Neural crest cell (in vitro differentiated cells): ENCODE results near the gene FNIP1. TPM values are rescaled to one million over a fixed set of nuclear protein-coding genes. Genes with fewer than 3 reads are reported as not detected.
"Not testable (repeated sequence)": the region's sequence is repeated elsewhere in the genome, so short reads cannot be mapped to it uniquely, and the experiment has no call there.

Experiments used
- DNase-seq: peaks from one replicate; pipeline ENCODE4 v3.0.0; 2021; ENCODE audit warnings: low read depth, mixed read lengths, low spot score
- H3K27ac Mint-ChIP-seq: one replicate; pipeline ENCODE4 v1.8.0; 2021; ENCODE audit warnings: mild to moderate bottlenecking, mixed read lengths; ENCODE audit not compliant: unreplicated experiment
- H3K27me3 Mint-ChIP-seq: 2 replicates; pipeline ENCODE4 v1.8.0; 2021; ENCODE audit warnings: low read depth, mild to moderate bottlenecking, mixed read lengths
- H3K36me3 Mint-ChIP-seq: 2 replicates; pipeline ENCODE4 v1.8.0; 2021; ENCODE audit warnings: low read depth, mild to moderate bottlenecking, mixed read lengths
- H3K4me1 Mint-ChIP-seq: 2 replicates; pipeline ENCODE4 v1.8.0; 2021; ENCODE audit warnings: mixed read lengths
- H3K4me3 Mint-ChIP-seq: one replicate; pipeline ENCODE4 v1.8.0; 2021; ENCODE audit warnings: mild to moderate bottlenecking, mixed read lengths
- H3K9me3 Mint-ChIP-seq: 2 replicates; pipeline ENCODE4 v1.8.0; 2021; ENCODE audit warnings: mixed read lengths
- CTCF ChIP-seq: fragments of 200-600 bp; sonication (generic); conservative IDR thresholded peaks from 2 replicates; pipeline ENCODE4 v1.5.0; 2021; ENCODE audit warnings: antibody characterized with exemption, mild to moderate bottlenecking
- total RNA-seq: library from RNA; stranded (reverse); gene quantifications from 2 replicates; pipeline ENCODE4 v1.2.1, GENCODE V29; 2021

Gene FNIP1
- total RNA-seq, 1 donor from 2014 or later: 20.6 TPM

GRCh38 chr5:131593921-131594320, 202.9 kb downstream of the FNIP1 start:
- peaks cover 12% of the 10 kb centered on the region for H3K9me3 Mint-ChIP-seq
- no peaks in the 10 kb centered on the region for H3K27me3 Mint-ChIP-seq
- H3K36me3 Mint-ChIP-seq: peaks cover 30% of the 10 kb centered on the region
- no peak for DNase-seq
- no peak overlapping the region for H3K27ac Mint-ChIP-seq
- H3K4me3 Mint-ChIP-seq: no peak overlapping the region
- peaks cover 11% of the 10 kb centered on the region for H3K4me1 Mint-ChIP-seq
- no peak for TF ChIP-seq CTCF

GRCh38 chr5:131593436-131593835, 203.4 kb downstream of the FNIP1 start:
- Mint-ChIP-seq H3K9me3 (peaks cover 12% of the 10 kb centered on the region), H3K36me3 (peaks cover 30% of the 10 kb centered on the region), H3K4me1 (peaks cover 11% of the 10 kb centered on the region)
- H3K27me3 Mint-ChIP-seq, DNase-seq, H3K27ac Mint-ChIP-seq, H3K4me3 Mint-ChIP-seq: not testable (repeated sequence)

Other genes with a start within 250 kb of the FNIP1 start
- 22.1 and 28.0 TPM in 2 replicates for gene RAPGEF6, start 161.8 kb downstream of the FNIP1 start, total RNA-seq
- gene MEIKIN, start 148.6 kb upstream of the FNIP1 start, total RNA-seq: not detected in 2 replicates
- gene ACSL6, start 214.6 kb upstream of the FNIP1 start, total RNA-seq: 0.84 and 1.7 TPM in 2 replicates